B cell (primary cell): Measurements from ENCODE around the gene YY1AP1.
"Not testable (repeated sequence)": the region's sequence is repeated elsewhere in the genome, so short reads cannot be mapped to it uniquely, and the experiment has no call there.

Experiments
- EZH2 ChIP-seq: IDR thresholded peaks from 2 replicates; pipeline ENCODE4 v1.6.1; 2012; ENCODE audit warnings: borderline replicate concordance, low read depth, mild to moderate bottlenecking, moderate library complexity, low read length; ENCODE audit not compliant: insufficient read depth, poor library complexity, severe bottlenecking
- TF ChIP-seq, protein P1 (sequence below): fragments of 200-600 bp; IDR thresholded peaks from one replicate; pipeline ENCODE4 v1.8.0; 2022; ENCODE audit warnings: antibody characterized with exemption, mild to moderate bottlenecking

DNA sequence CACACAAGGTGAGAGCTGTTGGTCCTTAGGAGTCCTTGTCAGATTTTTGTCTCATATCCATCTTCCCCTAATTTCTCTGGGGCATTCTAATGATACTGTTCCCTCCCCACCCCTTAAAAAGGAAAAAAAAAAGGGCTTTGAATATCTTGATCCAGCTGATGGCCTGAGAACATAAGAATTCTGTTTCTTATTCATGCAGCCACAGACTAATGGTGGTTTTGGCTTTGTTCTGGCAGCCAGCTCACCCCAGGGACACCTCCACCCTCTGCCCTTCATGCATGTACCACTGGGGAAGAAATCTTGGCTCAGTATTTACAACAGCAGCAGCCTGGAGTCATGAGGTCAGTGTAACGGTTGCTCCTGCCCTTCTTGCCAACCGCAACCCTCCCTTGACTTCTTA is 75.3 kb downstream of the YY1AP1 start:
- TF ChIP-seq, protein P1, sequence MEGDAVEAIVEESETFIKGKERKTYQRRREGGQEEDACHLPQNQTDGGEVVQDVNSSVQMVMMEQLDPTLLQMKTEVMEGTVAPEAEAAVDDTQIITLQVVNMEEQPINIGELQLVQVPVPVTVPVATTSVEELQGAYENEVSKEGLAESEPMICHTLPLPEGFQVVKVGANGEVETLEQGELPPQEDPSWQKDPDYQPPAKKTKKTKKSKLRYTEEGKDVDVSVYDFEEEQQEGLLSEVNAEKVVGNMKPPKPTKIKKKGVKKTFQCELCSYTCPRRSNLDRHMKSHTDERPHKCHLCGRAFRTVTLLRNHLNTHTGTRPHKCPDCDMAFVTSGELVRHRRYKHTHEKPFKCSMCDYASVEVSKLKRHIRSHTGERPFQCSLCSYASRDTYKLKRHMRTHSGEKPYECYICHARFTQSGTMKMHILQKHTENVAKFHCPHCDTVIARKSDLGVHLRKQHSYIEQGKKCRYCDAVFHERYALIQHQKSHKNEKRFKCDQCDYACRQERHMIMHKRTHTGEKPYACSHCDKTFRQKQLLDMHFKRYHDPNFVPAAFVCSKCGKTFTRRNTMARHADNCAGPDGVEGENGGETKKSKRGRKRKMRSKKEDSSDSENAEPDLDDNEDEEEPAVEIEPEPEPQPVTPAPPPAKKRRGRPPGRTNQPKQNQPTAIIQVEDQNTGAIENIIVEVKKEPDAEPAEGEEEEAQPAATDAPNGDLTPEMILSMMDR = not testable (repeated sequence)
- TF ChIP-seq EZH2 = not testable (repeated sequence)
